Sigmoid colon (tissue), 7 donors: ENCODE measurements around the gene RASSF9. TPM values are rescaled to one million over a fixed set of nuclear protein-coding genes. Genes with fewer than 3 reads are reported as not detected.

Source experiments
- DNase-seq: peaks from one replicate; pipeline ENCODE4 v3.0.0-alpha.2; 2019
- H3K27ac ChIP-seq, 4 donors: fragments of 200-600 bp; sonication (generic); one replicate each; pipeline ENCODE4 v1.5.1; 2016 to 2019; ENCODE audit warnings: mild to moderate bottlenecking in 1 of 4
- H3K27me3 ChIP-seq, 3 donors: fragments of 200-600 bp; sonication (generic); one replicate each; pipeline ENCODE4 v1.5.1; 2019; ENCODE audit warnings: mild to moderate bottlenecking in 1 of 3
- H3K36me3 ChIP-seq, 4 donors: fragments of 200-600 bp; sonication (generic); one replicate each; pipeline ENCODE4 v1.5.1; 2016 to 2019
- H3K4me1 ChIP-seq, 4 donors: fragments of 200-600 bp; sonication (generic); one replicate each; pipeline ENCODE4 v1.5.1; 2017 to 2019
- H3K4me3 ChIP-seq, 4 donors: fragments of 200-600 bp; sonication (generic); one replicate each; pipeline ENCODE4 v1.5.1; 2017 to 2019; ENCODE audit warnings: mild to moderate bottlenecking in 2 of 4, moderate library complexity in 1 of 4
- H3K9me3 ChIP-seq, 4 donors: fragments of 200-600 bp in 3 of 4; sonication (generic) in 3 of 4; one replicate each; pipeline versions ENCODE4 v1.5.1 to v1.6.1; 2013 to 2019
- EP300 ChIP-seq, 4 donors: sonication (generic); formaldehyde crosslinking; IDR thresholded peaks; one replicate each; pipeline ENCODE4 v1.6.1; 2017; ENCODE audit warnings: antibody characterized with exemption in 4 of 4
- POLR2A ChIP-seq, 2 donors: fragments of 450-650 bp; IDR thresholded peaks; one replicate each; pipeline ENCODE4 v1.6.1; 2016; ENCODE audit warnings: antibody characterized with exemption in 2 of 2, mild to moderate bottlenecking in 2 of 2, moderate library complexity in 2 of 2
- POLR2AphosphoS5 ChIP-seq, 4 donors: sonication (generic); formaldehyde crosslinking; IDR thresholded peaks; one replicate each; pipeline ENCODE4 v1.6.1; 2017; ENCODE audit warnings: antibody characterized with exemption in 4 of 4
- WGBS, 2 donors: extraction: QIAGEN DNeasy Blood & Tissue Kit; methylation state at CpG; one replicate each; pipeline ENCODE4 v1.1.7; 2013; 5-methylcytosine and 5-hydroxymethylcytosine counted together
- intact Hi-C: fragments of 100-400 bp; cut with DNase I; formaldehyde crosslinking; loops from one replicate; pipeline ENCODE4 v1.15.1; 2023
- polyA plus RNA-seq, 3 donors: library from polyadenylated mRNA; stranded (reverse); fragments of 200-250 nt; gene quantifications; one replicate each; pipeline ENCODE4 v1.2.3, GENCODE V29; 2013
- total RNA-seq, 4 donors: library from RNA; depleted of rRNA; stranded (reverse); fragments of >200 nt; gene quantifications; one replicate each; pipeline ENCODE4 v1.1.0, GENCODE V29; 2016
- TF ChIP-seq, protein P1 (sequence below), 4 experiments: fragments of 450-650 bp in 3 of 4; fragments of 200-600 bp in 1 of 4; IDR thresholded peaks; one replicate each; pipeline ENCODE4 v1.5.1; 2016 to 2019; ENCODE audit warnings: antibody characterized with exemption in 4 of 4, mild to moderate bottlenecking in 3 of 4, moderate library complexity in 2 of 4
- donor health status: healthy with polysubstance abuse.
- donor health status: Bipolar disorder and iron deficiency.
- donor health status: healthy.

The RASSF9 gene
- total and polyA plus RNA-seq, 7 donors = 0.32 to 3.9 (median 3.0) TPM; not detected in 1

DNA sequence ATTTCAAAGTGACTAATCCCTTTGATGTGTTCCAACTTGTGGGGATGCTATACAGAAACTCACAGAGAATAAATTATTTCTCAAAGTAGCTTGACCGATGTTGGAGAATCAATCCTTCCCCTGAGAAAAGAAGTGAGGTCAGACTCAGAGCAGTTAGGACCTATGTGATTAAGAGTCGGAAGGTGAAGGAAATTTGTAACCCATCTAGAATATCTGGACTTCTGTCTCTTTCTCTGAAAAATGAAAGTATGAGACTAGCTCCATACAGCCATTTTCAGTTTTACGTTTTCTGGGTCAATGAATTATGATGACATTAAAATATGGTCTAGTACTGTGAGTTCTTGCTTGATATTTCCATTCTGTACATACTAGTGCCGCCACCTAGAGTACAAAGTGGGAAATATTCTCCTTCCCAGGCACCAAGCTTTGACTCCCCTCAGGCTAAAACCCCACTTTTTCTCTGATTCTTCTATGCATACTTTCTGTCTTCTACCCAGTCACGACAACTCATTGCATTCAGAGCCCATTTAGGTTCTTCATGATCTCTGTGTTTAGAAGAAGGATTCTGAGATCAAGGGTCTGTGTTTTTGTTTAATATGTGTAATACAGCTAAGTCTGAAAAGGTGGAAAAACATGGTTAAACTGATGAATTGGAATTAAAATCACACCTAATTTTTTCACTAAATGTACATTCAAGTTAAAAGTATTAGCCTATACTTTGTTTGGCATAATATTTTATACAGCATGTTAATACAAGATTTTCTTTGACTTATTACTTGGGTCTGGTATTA, 31.0 kb upstream of the RASSF9 start:
- 34 to 36% methylated on average over 5 of the region's 5 CpGs for WGBS, 2 donors
- no peak for TF ChIP-seq POLR2AphosphoS5 (IDR thresholded peaks at IDR 0.05)
- TF ChIP-seq, protein P1, sequence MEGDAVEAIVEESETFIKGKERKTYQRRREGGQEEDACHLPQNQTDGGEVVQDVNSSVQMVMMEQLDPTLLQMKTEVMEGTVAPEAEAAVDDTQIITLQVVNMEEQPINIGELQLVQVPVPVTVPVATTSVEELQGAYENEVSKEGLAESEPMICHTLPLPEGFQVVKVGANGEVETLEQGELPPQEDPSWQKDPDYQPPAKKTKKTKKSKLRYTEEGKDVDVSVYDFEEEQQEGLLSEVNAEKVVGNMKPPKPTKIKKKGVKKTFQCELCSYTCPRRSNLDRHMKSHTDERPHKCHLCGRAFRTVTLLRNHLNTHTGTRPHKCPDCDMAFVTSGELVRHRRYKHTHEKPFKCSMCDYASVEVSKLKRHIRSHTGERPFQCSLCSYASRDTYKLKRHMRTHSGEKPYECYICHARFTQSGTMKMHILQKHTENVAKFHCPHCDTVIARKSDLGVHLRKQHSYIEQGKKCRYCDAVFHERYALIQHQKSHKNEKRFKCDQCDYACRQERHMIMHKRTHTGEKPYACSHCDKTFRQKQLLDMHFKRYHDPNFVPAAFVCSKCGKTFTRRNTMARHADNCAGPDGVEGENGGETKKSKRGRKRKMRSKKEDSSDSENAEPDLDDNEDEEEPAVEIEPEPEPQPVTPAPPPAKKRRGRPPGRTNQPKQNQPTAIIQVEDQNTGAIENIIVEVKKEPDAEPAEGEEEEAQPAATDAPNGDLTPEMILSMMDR (IDR thresholded peaks at IDR 0.05) = peak; percentile 7 to 80 (median 73)
- TF ChIP-seq POLR2A (IDR thresholded peaks at IDR 0.05) = no peak
- TF ChIP-seq EP300 (IDR thresholded peaks at IDR 0.05) = no peak
- Histone ChIP-seq H3K9me3 (no peaks in the 10 kb centered on the region), H3K27ac (no peak overlapping the region), H3K36me3 (no peaks in the 10 kb centered on the region), H3K27me3 (no peaks in the 10 kb centered on the region), H3K4me3 (peak overlapping the region in 2 of 4 donors; percentile 8 to 18), H3K4me1 (no peaks in the 10 kb centered on the region)
- DNase-seq = no peak
- intact Hi-C loops = loop anchor here (5.0 kb wide), 1 partner anchor 290 kb away; no protein-coding TSS in a partner anchor

DNA sequence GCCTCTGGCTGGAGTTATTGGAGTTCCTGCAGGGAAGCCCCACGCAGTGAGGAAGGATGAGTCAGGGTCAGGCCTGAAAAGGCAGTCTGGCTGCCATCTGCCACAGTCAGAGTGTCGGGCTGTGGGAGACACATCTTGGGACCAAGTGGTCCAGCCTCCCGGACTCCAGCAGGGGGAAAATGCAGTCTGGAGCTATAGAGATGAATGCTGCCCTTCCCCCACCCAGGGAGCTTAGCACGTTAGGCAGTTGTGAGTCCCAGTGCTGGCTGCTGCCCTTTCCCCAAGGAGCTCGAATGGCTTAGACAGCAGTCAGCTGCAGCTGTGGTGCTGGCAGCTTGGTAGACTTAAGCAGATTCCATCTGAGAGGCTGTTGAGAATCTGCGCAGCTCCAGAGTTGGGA, 29.7 kb upstream of the RASSF9 start:
- no peaks in the 10 kb centered on the region for H3K4me1 ChIP-seq

DNA sequence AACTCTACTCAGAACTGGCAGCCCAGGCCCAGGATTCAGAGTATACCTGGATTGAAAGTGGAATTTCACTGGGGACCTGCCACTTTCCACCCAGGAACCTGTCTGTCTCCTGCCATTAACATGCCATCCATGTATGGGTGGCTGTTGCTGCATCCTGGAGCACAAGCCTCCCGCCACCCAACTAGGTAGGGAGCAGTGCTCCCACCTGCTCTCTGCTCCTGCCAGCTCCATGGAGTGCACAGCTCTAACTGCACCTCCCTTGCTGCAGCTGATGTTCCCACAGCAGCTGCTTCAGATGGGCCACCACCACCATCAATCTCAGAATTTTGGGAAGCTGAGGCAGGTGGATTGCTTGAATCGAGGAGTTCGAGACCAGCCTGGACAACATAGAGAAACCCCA, 20.8 kb upstream of the RASSF9 start:
- H3K9me3 ChIP-seq = no peaks in the 10 kb centered on the region
- TF ChIP-seq, protein P1 (IDR thresholded peaks at IDR 0.05) = no peak
- TF ChIP-seq EP300 (IDR thresholded peaks at IDR 0.05) (no peak), POLR2A (IDR thresholded peaks at IDR 0.05) (no peak), POLR2AphosphoS5 (IDR thresholded peaks at IDR 0.05) (no peak)
- DNase-seq = no peak
- WGBS, 2 donors = 73 to 79% methylated on average over 3 of the region's 3 CpGs
- no peak overlapping the region for H3K27ac ChIP-seq
- H3K27me3 ChIP-seq = no peaks in the 10 kb centered on the region
- intact Hi-C loops = no loop called here
- H3K4me1 ChIP-seq = no peaks in the 10 kb centered on the region
- no peak overlapping the region for H3K4me3 ChIP-seq
- no peaks in the 10 kb centered on the region for H3K36me3 ChIP-seq

More for the DNA sequence above, 29.7 kb upstream of the RASSF9 start:
- H3K9me3 ChIP-seq = no peaks in the 10 kb centered on the region
- no peak overlapping the region for H3K4me3 ChIP-seq
- no peaks in the 10 kb centered on the region for H3K27me3 ChIP-seq
- H3K27ac ChIP-seq = no peak overlapping the region
- DNase-seq = no peak
- TF ChIP-seq EP300 (IDR thresholded peaks at IDR 0.05) (no peak), POLR2AphosphoS5 (IDR thresholded peaks at IDR 0.05) (no peak), POLR2A (IDR thresholded peaks at IDR 0.05) (no peak)
- TF ChIP-seq, protein P1 (IDR thresholded peaks at IDR 0.05) = no peak
- 77 to 82% methylated on average over 6 of the region's 6 CpGs for WGBS, 2 donors
- intact Hi-C loops = loop anchor here (5.0 kb wide), 1 partner anchor 289 kb away; no protein-coding TSS in a partner anchor
- H3K36me3 ChIP-seq = no peaks in the 10 kb centered on the region

DNA sequence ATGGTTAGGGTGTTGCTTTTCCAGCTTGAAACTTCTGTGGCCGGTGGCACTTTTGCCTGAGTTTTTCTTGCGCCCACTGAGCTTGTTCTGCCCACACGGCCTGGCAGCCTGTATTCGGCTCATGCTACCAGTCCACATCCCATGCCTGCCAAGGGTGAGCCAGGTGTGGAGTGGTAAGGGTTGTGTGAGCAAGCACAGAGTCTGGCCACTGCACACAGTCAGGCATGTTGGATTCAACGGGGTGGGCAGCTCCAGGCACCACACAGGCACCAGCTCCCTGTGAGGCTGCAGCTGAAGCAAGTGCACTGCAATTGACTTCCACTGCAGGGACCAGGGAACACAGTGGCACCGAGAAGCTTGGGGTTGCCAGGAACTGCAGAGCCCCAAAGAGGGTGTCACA, 19.1 kb upstream of the RASSF9 start:
- no peak for DNase-seq
- Histone ChIP-seq H3K4me1 (no peaks in the 10 kb centered on the region), H3K4me3 (no peak overlapping the region), H3K9me3 (no peaks in the 10 kb centered on the region), H3K27ac (no peak overlapping the region), H3K36me3 (no peaks in the 10 kb centered on the region), H3K27me3 (no peaks in the 10 kb centered on the region)
- WGBS, 2 donors = 73 to 87% methylated on average over 6 of the region's 6 CpGs
- no peak for TF ChIP-seq EP300 (IDR thresholded peaks at IDR 0.05)
- no peak for TF ChIP-seq POLR2A (IDR thresholded peaks at IDR 0.05)
- TF ChIP-seq, protein P1 (IDR thresholded peaks at IDR 0.05) = no peak
- TF ChIP-seq POLR2AphosphoS5 (IDR thresholded peaks at IDR 0.05) = no peak
- intact Hi-C loops = no loop called here
